Kidney epithelial cell (primary cell): ENCODE results near the gene GFOD1. TPM values are rescaled to one million over a fixed set of nuclear protein-coding genes. Genes with fewer than 3 reads are reported as not detected.

Experiments used
- DNase-seq: peaks from one replicate; pipeline ENCODE4 v3.0.0-alpha.2; 2010; ENCODE audit warnings: low read depth
- H3K27me3 ChIP-seq: 2 replicates; pipeline ENCODE4 v1.6.0; 2011; ENCODE audit warnings: low read length; ENCODE audit not compliant: control insufficient read depth, insufficient read depth
- H3K36me3 ChIP-seq: 2 replicates; pipeline ENCODE4 v1.5.1; 2011; ENCODE audit warnings: low read length; ENCODE audit not compliant: control insufficient read depth, insufficient read depth
- H3K4me3 ChIP-seq: 2 replicates; pipeline ENCODE4 v1.5.1; 2011; ENCODE audit warnings: low read depth, mild to moderate bottlenecking, control low read depth, low read length
- total RNA-seq: library from RNA; depleted of rRNA; stranded (reverse); fragments of >200 nt; gene quantifications from 2 replicates; pipeline ENCODE4 v1.2.3, GENCODE V29; 2015
- TF ChIP-seq, protein P1 (sequence below): IDR thresholded peaks from 2 replicates; pipeline ENCODE4 v1.5.1; 2011; ENCODE audit warnings: mild to moderate bottlenecking, moderate library complexity, low read length, control low read depth, inconsistent platforms; ENCODE audit not compliant: insufficient read depth, poor library complexity, severe bottlenecking

Gene GFOD1
- total RNA-seq, 1 donor from 2014 or later, result 0.75 TPM

DNA sequence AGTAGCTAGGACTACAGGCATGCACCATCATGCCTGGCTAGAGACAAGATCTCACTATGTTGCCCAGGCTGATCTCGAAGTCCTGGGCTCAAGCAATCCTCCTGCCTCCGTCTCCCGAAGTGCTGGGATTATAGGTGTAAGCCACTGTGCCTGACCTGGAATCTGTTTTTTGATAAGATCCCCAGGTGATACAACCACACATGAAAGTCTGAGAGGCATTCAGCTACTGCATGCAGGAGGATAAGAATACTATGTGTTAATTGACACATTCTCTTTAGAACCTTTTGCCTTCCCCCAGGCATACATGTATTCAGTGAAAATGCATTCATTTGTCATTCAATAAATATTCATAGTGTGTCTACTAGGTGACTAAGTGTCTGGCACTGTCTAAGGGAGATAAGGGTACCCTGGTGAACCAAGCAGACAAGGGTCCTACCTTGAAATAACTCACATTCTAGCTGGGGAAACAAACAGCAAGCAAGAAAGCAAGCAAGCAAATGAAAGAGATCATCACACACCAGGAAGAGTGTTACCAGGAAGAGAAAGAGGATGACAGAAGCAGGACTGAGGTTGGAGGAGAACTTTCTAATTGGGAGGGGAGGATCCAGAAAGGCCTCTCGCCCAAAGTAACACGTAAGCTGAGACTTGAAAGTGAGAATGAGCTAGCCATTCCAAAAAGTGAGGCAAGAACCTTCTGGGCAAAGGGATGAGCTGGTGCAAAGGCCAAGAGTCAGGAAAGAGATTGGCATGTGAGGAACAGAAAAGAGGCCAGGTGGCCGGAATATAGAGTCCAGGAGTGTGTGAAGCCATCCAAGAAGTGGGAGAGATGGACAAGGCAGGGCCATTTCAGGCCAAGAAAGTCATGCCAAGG, 6.5 kb downstream of the GFOD1 start:
- TF ChIP-seq, protein P1, sequence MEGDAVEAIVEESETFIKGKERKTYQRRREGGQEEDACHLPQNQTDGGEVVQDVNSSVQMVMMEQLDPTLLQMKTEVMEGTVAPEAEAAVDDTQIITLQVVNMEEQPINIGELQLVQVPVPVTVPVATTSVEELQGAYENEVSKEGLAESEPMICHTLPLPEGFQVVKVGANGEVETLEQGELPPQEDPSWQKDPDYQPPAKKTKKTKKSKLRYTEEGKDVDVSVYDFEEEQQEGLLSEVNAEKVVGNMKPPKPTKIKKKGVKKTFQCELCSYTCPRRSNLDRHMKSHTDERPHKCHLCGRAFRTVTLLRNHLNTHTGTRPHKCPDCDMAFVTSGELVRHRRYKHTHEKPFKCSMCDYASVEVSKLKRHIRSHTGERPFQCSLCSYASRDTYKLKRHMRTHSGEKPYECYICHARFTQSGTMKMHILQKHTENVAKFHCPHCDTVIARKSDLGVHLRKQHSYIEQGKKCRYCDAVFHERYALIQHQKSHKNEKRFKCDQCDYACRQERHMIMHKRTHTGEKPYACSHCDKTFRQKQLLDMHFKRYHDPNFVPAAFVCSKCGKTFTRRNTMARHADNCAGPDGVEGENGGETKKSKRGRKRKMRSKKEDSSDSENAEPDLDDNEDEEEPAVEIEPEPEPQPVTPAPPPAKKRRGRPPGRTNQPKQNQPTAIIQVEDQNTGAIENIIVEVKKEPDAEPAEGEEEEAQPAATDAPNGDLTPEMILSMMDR, result no peak
- Histone ChIP-seq H3K4me3 (no peak overlapping the region), H3K36me3 (no peaks in the 10 kb centered on the region), H3K27me3 (no peaks in the 10 kb centered on the region)
- no peak for DNase-seq

DNA sequence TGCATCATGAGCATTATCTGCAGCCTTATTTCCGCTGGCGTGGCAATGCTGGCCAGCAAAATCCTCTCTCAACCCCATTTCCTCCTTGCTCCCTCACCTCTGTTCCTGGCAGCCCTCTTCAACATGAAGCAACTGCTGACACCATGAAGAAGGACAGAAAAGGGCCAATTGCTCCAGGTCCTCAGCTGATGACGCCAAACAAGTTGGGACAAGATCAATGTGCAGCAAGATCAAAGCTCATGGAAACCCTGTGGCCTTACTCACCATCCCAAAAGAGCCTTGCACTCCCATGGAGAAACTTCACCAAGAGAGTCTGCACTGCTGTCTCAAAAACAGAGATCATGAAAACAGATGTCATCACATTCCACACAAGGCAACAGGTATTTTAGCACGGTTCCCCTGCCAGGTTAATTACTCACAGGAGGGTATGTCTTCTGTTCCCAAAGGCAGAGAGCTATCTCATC, 7.4 kb downstream of the GFOD1 start:
- H3K4me3 ChIP-seq, result no peak overlapping the region

DNA sequence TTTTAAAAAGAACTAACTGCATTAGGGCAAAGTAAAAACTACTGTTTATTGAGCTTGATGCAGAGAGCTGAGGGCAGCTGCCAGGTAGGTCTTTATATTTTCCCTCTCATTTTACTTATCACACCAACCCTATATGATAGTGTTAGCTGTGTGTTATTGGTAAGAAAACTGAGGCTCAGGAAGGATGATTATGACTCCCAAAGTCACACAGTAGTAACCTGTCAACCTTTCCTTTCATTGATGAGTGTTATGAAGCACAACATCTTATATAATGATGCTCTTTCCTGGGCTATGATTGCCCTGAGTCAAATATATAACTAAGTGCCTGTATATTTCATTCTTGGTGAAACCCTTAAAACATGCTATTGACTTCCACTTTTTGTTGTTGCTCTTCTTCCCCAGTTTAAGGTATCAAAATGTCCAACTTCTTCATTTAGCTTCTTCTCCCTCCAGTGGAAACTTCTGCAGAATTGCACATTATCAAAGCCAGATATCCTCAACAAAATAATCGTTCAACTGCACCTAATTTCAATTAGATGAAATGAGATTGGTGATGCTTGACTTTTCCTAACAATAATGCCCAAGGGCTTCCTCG, 8.1 kb downstream of the GFOD1 start:
- Histone ChIP-seq H3K36me3 (no peaks in the 10 kb centered on the region), H3K4me3 (no peak overlapping the region), H3K27me3 (no peaks in the 10 kb centered on the region)
- TF ChIP-seq, protein P1, result no peak
- DNase-seq, result no peak

More for the DNA sequence above, 7.4 kb downstream of the GFOD1 start:
- DNase-seq, result no peak
- no peaks in the 10 kb centered on the region for H3K36me3 ChIP-seq
- TF ChIP-seq, protein P1, result no peak
- no peaks in the 10 kb centered on the region for H3K27me3 ChIP-seq

DNA sequence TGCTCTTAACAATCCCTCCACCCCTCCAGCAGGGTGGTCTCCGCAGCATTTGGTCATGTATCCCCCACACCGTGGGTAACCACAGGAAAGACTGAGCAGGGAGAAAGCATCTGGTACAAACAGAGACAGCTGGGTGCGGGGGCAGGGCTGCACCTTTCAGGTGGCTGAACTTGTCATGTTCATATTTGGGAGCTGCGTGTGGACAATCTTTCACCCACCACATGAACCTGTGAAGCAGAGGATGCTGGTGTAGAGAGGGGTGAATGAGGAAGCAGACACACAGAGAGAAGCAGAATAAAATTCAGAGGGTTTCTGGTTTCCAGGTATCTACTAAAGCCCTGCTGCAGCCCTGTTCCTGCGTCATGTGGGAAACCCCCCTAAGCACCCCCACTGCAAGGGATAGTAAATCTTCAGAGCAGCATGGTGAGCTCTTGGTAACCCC, 8.9 kb downstream of the GFOD1 start:
- TF ChIP-seq, protein P1, result no peak
- Histone ChIP-seq H3K36me3 (no peaks in the 10 kb centered on the region), H3K27me3 (no peaks in the 10 kb centered on the region), H3K4me3 (no peak overlapping the region)
- DNase-seq, result no peak

DNA sequence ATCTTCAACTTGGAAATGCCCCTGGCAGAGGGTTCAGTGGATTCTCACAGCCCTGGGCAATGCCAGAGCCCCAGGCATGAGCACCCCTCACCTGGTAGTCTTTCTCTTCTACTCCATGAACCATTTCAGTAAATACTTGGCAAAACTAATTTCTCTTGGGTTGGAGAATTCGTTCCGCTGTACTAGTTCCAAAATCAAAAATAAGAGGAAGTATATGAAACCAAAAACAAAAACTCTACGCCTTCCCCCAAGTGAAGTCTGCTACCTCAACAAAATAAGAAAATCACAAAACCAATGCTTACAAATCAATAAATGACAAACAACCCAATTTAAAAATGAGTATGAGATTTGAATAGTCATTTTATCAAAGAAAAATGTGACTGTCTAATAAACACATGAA, 12.6 kb downstream of the GFOD1 start:
- TF ChIP-seq, protein P1, result no peak
- Histone ChIP-seq H3K4me3 (no peak overlapping the region), H3K27me3 (no peaks in the 10 kb centered on the region), H3K36me3 (no peaks in the 10 kb centered on the region)
- no peak for DNase-seq
